Left lobe of liver (tissue), 2 donors: ENCODE results near the gene ZNF322. TPM values are rescaled to one million over a fixed set of nuclear protein-coding genes. Genes with fewer than 3 reads are reported as not detected.

ENCODE experiments used
- ATAC-seq: fragments of 200-7000 bp; cut with Tn5 transposase; one replicate; pipeline ENCODE4 v1.9.1; 2020; ENCODE audit warnings: mild to moderate bottlenecking, moderate library complexity
- DNase-seq: peaks from one replicate; pipeline ENCODE4 v3.0.0-alpha.2; 2020; ENCODE audit warnings: low spot score
- total RNA-seq: library from RNA; stranded (reverse); gene quantifications from one replicate; pipeline ENCODE4 v1.2.1, GENCODE V29; 2021
- donor health status: DM: no; HTN: no; CAD: no; lungs with moderate emphysema.
- donor health status: DM: no; HTN: yes; CAD: no.

Gene ZNF322
- total RNA-seq, 1 donor from 2014 or later = 7.8 TPM

- no peak for ATAC-seq
- DNase-seq = no peak
These were observed 66.0 kb downstream of the ZNF322 start for GRCh38 chr6:26593278-26594130.

- ATAC-seq = no peak
These were observed 66.9 kb downstream of the ZNF322 start for GRCh38 chr6:26592649-26593048.

GRCh38 chr6:26588965-26589364 is 70.6 kb downstream of the ZNF322 start:
- DNase-seq = no peak
- no peak for ATAC-seq

More at GRCh38 chr6:26592649-26593048, 66.9 kb downstream of the ZNF322 start:
- no peak for DNase-seq

Other genes with a start within 250 kb of the ZNF322 start
- 12.4 TPM for gene BTN3A3, start 219.2 kb downstream of the ZNF322 start, total RNA-seq
- 5.0 TPM for gene BTN2A1, start 201.8 kb downstream of the ZNF322 start, total RNA-seq
- gene BTN1A1, start 159.4 kb downstream of the ZNF322 start, total RNA-seq = not detected
- 4.7 TPM for gene HMGN4, start 121.4 kb downstream of the ZNF322 start, total RNA-seq
- 7.3 TPM for gene ABT1, start 62.8 kb downstream of the ZNF322 start, total RNA-seq